ENCODE measurements around the gene MRPS24.

GRCh38 chr7:43834463-43835251 lies 34.7 kb downstream of the MRPS24 start:
- TF ChIP-seq EZH2 (IDR thresholded peaks at IDR 0.05; ENCODE audit: insufficient read depth, low read length) (no peak), CTCF (IDR thresholded peaks at IDR 0.05; ENCODE audit: insufficient read depth, low read depth, low read length) (no peak)
